Fibroblast of villous mesenchyme (primary cell): ENCODE measurements around the gene CCL13. TPM values are rescaled to one million over a fixed set of nuclear protein-coding genes. Genes with fewer than 3 reads are reported as not detected.

Source experiments
- DNase-seq: peaks from one replicate; pipeline ENCODE4 v3.0.0-alpha.2; 2010; ENCODE audit warnings: low read depth
- H3K4me3 ChIP-seq: 2 replicates; pipeline ENCODE4 v1.5.1; 2011; ENCODE audit warnings: low read depth, mild to moderate bottlenecking, low read length
- total RNA-seq: library from RNA; depleted of rRNA; stranded (reverse); fragments of >200 nt; gene quantifications from 2 replicates; pipeline ENCODE4 v1.2.3, GENCODE V29; 2012
- TF ChIP-seq, protein P1 (sequence below): IDR thresholded peaks from 2 replicates; pipeline ENCODE4 v1.5.1; 2012; ENCODE audit warnings: low read depth, mild to moderate bottlenecking, low read length; ENCODE audit not compliant: insufficient read depth

The CCL13 gene
- total RNA-seq, 1 donor = not detected

DNA sequence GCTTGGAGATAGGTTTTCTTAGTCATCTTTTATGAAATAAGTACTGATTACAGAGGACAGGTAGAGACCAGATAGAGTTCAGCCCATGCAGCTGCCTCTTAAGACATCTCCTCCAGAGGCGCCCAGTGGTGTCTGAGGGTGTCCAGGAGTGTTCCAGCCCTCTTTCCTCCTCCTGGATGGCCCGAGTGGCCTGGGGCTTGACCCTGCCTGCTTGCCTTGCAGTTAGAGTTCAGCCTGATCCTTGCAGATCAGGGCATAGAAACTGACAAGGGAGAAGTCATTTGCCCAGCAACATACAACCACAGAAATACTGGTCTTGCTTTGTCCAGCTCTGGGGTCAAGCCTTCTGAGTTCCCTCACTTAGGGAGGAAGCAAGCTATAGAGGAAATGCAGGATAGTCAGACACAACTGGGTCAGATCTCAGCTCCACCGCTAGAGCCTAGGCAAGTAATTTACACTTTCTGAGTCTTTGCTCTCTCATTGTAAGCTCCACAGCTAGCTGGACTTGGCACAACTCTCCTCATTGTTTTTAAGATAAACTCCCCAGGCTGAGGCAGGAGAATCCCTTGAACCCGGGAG, 10.3 kb downstream of the CCL13 start:
- H3K4me3 ChIP-seq = no peak overlapping the region
- TF ChIP-seq, protein P1, sequence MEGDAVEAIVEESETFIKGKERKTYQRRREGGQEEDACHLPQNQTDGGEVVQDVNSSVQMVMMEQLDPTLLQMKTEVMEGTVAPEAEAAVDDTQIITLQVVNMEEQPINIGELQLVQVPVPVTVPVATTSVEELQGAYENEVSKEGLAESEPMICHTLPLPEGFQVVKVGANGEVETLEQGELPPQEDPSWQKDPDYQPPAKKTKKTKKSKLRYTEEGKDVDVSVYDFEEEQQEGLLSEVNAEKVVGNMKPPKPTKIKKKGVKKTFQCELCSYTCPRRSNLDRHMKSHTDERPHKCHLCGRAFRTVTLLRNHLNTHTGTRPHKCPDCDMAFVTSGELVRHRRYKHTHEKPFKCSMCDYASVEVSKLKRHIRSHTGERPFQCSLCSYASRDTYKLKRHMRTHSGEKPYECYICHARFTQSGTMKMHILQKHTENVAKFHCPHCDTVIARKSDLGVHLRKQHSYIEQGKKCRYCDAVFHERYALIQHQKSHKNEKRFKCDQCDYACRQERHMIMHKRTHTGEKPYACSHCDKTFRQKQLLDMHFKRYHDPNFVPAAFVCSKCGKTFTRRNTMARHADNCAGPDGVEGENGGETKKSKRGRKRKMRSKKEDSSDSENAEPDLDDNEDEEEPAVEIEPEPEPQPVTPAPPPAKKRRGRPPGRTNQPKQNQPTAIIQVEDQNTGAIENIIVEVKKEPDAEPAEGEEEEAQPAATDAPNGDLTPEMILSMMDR = no peak
- no peak for DNase-seq

DNA sequence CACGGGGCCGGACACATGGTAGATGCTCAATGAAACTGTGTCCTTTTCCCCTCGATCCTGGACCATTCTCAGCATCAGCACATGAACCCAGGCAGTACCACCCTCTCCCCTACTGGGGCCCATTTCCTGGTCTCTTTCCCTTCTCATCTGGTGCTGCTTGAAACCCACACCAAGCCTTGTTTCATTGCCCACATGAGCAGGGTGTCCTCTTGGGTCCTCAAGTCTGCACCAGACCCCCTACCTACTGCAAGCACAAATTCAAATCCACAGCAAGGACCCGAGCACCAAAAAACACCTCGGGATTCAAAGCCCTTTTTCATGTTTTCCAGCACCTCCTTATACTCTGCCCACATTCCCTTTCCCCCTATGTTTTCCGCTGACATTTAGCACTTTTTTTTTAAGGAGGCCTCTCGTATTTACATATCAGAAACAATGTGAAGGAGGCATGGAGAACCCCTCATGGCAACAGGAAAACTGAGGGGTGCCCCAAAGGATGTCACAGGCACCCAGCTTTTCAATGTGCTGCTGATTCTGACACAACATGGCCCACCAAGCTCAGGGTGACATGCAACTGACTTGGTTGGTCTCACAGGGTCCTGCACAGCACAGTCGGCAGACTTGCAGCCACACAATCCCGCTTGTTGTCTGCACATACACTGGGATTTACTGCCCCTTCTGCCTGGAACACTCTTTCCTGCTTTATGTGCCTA, 11.4 kb downstream of the CCL13 start:
- TF ChIP-seq, protein P1 = no peak
- H3K4me3 ChIP-seq = no peak overlapping the region
- DNase-seq = no peak

DNA sequence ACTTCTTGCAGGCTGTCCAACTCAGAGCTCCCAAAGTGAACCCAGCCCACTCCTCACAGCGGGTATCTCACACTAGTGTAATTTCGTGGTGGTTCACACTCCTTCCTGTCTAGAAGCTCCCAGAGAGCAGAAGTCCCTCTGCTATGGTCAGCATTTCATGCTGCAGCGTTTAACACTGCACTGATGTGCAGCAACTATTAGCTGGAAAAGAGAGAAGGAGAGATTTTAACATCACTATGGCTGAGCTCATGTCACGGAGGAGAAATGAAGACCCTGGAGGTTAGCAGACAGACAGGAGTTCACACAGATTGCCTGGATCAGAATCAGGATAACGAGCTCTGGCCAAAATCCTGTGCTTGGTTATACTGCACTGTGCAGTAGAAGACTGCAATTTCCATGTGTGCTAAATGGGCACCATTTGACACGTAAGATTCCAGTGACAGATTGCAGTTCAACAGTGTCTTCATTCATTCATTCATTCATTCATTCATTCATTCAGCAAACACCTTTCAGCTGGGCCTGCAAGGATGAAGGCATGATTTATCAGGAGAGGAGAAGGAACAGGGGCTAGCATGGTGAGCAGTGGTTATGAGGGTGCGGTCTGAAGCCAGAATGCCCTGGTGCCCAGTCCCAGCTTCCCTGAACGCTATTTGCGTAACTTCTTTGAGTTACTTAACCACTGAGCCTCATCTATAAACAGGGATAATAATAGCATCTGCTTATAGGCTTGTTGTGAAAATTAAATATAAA, 12.1 kb downstream of the CCL13 start:
- no peak for DNase-seq
- no peak overlapping the region for H3K4me3 ChIP-seq
- TF ChIP-seq, protein P1 = no peak

DNA sequence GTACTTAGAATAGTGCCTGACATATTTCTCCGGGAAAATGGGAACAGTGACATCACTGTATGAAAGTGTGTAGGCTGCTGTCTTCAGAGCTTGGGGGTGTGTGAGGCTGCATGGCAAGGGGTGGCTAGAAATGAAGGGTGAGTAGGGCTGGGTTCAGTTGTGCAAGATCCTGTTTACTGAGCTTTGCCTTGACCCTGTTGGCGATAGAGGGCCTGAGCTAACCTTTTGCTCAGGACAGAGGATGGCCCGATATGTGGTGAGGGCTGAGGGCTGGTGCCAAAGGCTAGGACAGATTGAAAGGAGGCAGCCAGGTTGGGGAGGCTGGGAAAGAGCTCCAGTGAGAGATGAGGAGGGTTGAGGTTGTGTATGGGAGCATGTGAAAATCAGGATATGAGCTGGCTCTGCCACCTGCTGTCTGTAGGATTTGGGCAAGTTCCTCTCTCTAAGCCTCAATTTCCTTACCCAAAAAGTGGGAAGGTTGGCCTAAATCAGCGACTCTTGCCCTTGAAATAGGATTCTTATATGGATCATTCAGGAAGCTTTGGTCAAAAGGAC, 12.7 kb downstream of the CCL13 start:
- TF ChIP-seq, protein P1 = no peak
- no peak for DNase-seq
- H3K4me3 ChIP-seq = no peak overlapping the region

DNA sequence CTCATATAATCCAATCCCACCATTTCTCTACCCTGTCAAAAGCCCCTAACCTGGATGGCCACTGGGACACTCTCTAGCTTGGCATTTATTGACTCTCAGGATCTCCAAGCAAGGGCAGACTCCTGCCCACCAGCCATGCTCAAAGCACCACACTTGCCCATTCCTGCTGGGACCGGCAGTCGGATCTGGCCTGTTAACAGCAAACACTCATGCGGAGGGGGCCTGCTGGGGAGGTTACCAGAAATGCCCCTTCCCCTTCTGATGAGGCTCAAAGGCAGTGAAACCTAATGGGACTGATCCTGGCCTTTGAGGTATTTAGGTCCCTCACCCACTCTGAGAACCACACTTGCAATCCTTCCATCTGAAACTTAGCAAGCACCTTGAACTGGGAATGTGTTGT, 13.3 kb downstream of the CCL13 start:
- no peak overlapping the region for H3K4me3 ChIP-seq
- DNase-seq = no peak
- TF ChIP-seq, protein P1 = no peak

DNA sequence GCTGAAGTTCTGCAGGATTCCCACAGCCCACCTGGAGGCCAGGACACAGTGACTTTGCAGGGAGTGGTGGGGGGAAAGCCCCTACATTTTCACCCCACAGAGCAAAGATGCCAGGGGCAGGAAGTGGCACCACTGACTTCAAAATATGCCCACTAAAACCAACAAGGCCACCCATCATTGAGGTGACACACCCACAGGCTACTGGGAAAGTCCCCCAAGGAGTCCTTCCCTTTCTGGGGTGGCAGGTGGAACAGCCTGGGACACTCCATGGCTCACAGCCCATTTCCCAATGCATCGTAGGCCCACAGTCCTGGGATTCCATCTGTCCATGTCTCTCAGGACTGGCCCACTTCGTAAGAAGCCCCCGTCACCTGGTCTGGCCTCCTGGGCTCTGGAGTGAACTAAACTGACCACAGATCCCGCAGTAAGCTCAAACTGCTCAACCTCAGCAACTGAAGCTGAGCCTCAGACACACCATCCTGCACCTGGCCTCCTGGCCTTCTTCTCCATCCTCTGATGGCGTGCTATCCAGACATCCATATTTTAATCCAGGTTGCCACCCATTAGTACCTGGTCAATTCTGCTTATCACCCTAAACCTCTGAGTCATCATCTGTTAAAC, 14.2 kb downstream of the CCL13 start:
- no peak for DNase-seq

More for the DNA sequence above, 14.2 kb downstream of the CCL13 start:
- H3K4me3 ChIP-seq = no peak overlapping the region
- TF ChIP-seq, protein P1 = no peak
